Tibial artery (tissue), 4 donors: ENCODE data around the gene GABRR2.

Experiments used
- DNase-seq, 2 donors: peaks; one replicate each; pipeline ENCODE4 v3.0.0-alpha.2; 2019
- H3K27ac ChIP-seq, 2 donors: fragments of 200-600 bp; sonication (generic) in 1 of 2; 1 replicate in 1 of 2; 2 replicates in 1 of 2; pipeline ENCODE4 v1.5.1; 2018 to 2019; ENCODE audit warnings: mild to moderate bottlenecking in 1 of 2
- H3K27me3 ChIP-seq, 2 donors: fragments of 200-600 bp; sonication (generic) in 1 of 2; one replicate each; pipeline versions ENCODE4 v1.5.1 to v1.6.0; 2016 to 2019
- H3K36me3 ChIP-seq, 3 donors: fragments of 200-600 bp; sonication (generic) in 2 of 3; one replicate each; pipeline ENCODE4 v1.5.1; 2016 to 2019; ENCODE audit warnings: mild to moderate bottlenecking in 2 of 3
- H3K4me1 ChIP-seq, 4 donors: fragments of 200-600 bp; sonication (generic) in 2 of 4; 1 replicate in 3 of 4; 2 replicates in 1 of 4; pipeline ENCODE4 v1.5.1; 2016 to 2019
- H3K4me3 ChIP-seq, 2 donors: fragments of 200-600 bp; sonication (generic) in 1 of 2; 1 replicate in 1 of 2; 2 replicates in 1 of 2; pipeline ENCODE4 v1.5.1; 2018 to 2019; ENCODE audit warnings: mild to moderate bottlenecking in 2 of 2
- H3K9me3 ChIP-seq, 3 donors: fragments of 200-600 bp; sonication (generic) in 1 of 3; one replicate each; pipeline ENCODE4 v1.5.1; 2016 to 2019
- CTCF ChIP-seq, 2 experiments: fragments of 200-600 bp in 1 of 2; fragments of 450-650 bp in 1 of 2; IDR thresholded peaks; one replicate each; pipeline ENCODE4 v1.5.1; 2017 to 2019; ENCODE audit warnings: antibody characterized with exemption in 2 of 2, mild to moderate bottlenecking in 1 of 2, moderate library complexity in 1 of 2
- intact Hi-C: fragments of 100-400 bp; cut with DNase I; formaldehyde crosslinking; loops from one replicate; pipeline ENCODE4 v1.15.0; 2023; ENCODE audit warnings: low total_unique reads

GABRR2 gene

DNA sequence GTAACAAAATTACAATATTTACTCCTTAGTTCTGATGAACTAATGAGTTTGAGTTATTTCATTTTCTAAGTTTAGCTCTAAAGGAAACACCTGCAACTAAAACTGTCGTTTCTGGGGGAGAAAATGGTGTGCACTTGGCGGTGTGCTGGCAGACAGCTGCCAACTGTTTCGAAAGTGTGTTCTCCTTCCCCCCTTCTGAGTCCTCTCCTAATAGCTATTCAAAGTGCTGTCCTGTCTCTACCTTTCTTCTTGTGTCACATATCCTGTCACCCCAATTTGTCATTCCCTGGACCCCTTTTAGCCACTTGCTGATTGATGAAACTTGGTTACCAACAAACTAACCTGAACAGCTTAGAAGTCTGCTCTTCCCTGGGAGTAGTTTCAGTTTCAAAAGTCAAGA lies 42.3 kb upstream of the GABRR2 start:
- no peak for DNase-seq
- H3K27me3 ChIP-seq: no peaks in the 10 kb centered on the region
- intact Hi-C loops: no loop called here
- no peaks in the 10 kb centered on the region for H3K36me3 ChIP-seq
- no peak overlapping the region for H3K4me3 ChIP-seq
- no peak overlapping the region for H3K27ac ChIP-seq
- no peaks in the 10 kb centered on the region for H3K9me3 ChIP-seq
- TF ChIP-seq CTCF (IDR thresholded peaks at IDR 0.05): no peak
- H3K4me1 ChIP-seq: peaks cover 0 to 6% (median 2%) of the 10 kb centered on the region in 4 donors

- H3K36me3 ChIP-seq: no peaks in the 10 kb centered on the region
- intact Hi-C loops: no loop called here
- H3K9me3 ChIP-seq: no peaks in the 10 kb centered on the region
- peaks cover 0 to 7% (median 3%) of the 10 kb centered on the region in 4 donors for H3K4me1 ChIP-seq
- no peak overlapping the region for H3K27ac ChIP-seq
- DNase-seq: no peak
- H3K27me3 ChIP-seq: no peaks in the 10 kb centered on the region
- TF ChIP-seq CTCF (IDR thresholded peaks at IDR 0.05): no peak
- H3K4me3 ChIP-seq: no peak overlapping the region
These were observed 41.6 kb upstream of the GABRR2 start for GRCh38 chr6:89356642-89357170.

DNA sequence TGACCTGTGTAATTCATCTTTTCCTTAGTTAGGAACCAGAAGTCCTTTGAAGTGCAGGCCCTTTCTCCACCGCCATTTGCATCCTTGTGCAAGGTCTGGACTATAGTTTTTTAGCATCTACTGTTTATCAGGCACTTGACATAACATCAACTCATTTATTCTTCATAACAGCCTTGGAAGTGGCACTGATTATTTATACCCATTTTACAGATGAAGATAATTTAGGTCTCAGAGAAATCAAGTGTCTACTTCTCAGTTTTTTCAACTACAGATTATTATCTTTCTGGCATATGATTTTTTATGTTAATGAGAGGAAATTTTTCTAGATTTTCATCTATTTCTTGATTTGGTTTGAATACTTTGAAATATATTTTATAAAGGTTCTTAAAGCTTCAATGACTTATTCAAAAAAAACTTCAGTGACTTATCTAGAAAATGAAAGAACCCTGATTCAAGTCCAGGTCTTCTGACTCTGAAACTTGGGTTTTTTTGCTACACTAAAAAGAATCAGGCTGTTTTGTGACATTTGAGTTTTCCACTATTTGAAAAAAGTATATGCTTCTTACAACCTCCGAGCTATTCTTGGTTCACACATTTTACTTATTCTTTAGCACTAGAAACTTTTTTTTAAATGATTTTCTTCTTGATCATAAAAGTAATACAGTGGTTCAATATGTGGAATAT lies 40.6 kb upstream of the GABRR2 start:
- intact Hi-C loops: no loop called here
- no peaks in the 10 kb centered on the region for H3K9me3 ChIP-seq
- TF ChIP-seq CTCF (IDR thresholded peaks at IDR 0.05): no peak
- no peak overlapping the region for H3K4me3 ChIP-seq
- no peaks in the 10 kb centered on the region for H3K36me3 ChIP-seq
- no peak overlapping the region for H3K27ac ChIP-seq
- DNase-seq: no peak
- H3K4me1 ChIP-seq: peaks cover 0 to 17% (median 9%) of the 10 kb centered on the region in 4 donors
- no peaks in the 10 kb centered on the region for H3K27me3 ChIP-seq

DNA sequence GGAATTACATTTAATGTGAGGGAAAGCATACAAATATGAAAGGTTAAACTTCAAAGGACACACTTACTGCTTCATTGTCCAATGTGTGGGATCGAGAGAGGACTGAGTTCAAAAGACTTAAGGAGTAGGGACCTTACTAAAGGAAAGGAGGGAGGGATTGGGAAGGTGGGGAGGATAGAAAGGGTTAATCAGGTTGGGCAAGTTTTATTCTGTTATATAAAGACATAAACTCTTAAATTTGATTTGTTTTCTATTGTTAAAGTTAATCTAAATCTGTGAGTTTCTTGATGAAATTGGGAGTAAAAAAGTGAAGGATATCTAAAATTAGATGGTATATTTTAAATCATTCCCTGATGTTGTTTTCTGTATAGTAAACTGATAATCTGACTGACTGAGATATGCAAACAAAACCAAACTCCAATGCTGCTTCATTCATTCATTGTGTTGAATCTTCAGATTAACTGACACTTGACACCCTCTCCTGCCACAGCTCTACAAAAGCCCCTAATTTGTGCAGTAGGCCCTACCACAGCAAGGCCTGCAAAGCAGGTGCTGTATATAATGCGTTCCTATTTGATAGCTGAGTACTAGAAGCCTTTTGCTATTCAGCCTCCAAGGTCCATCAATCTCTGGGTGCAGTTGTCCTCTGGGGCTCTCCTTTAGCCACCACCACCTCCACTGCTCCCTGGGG lies 38.7 kb upstream of the GABRR2 start:
- peak overlapping the region; percentile 99 to 100 for H3K27ac ChIP-seq
- peaks cover 0 to 35% (median 23%) of the 10 kb centered on the region in 4 donors for H3K4me1 ChIP-seq
- H3K9me3 ChIP-seq: no peaks in the 10 kb centered on the region
- no peak overlapping the region for H3K4me3 ChIP-seq
- intact Hi-C loops: no loop called here
- no peak for DNase-seq
- TF ChIP-seq CTCF (IDR thresholded peaks at IDR 0.05): no peak
- H3K36me3 ChIP-seq: no peaks in the 10 kb centered on the region
- no peaks in the 10 kb centered on the region for H3K27me3 ChIP-seq

GRCh38 chr6:89353118-89353556 lies 38.0 kb upstream of the GABRR2 start:
- TF ChIP-seq CTCF (IDR thresholded peaks at IDR 0.05): no peak
- intact Hi-C loops: no loop called here
- Histone ChIP-seq H3K4me3 (peak overlapping the region; percentile 87 to 93), H3K27ac (peak overlapping the region; percentile 99 to 100), H3K9me3 (no peaks in the 10 kb centered on the region), H3K27me3 (no peaks in the 10 kb centered on the region), H3K4me1 (peaks cover 0 to 42% (median 27%) of the 10 kb centered on the region in 4 donors), H3K36me3 (no peaks in the 10 kb centered on the region)
- DNase-seq: no peak
